ENCODE measurements around the gene HKDC1.
"Not testable (repeated sequence)": the region's sequence is repeated elsewhere in the genome, so short reads cannot be mapped to it uniquely, and the experiment has no call there.

HKDC1 gene

DNA sequence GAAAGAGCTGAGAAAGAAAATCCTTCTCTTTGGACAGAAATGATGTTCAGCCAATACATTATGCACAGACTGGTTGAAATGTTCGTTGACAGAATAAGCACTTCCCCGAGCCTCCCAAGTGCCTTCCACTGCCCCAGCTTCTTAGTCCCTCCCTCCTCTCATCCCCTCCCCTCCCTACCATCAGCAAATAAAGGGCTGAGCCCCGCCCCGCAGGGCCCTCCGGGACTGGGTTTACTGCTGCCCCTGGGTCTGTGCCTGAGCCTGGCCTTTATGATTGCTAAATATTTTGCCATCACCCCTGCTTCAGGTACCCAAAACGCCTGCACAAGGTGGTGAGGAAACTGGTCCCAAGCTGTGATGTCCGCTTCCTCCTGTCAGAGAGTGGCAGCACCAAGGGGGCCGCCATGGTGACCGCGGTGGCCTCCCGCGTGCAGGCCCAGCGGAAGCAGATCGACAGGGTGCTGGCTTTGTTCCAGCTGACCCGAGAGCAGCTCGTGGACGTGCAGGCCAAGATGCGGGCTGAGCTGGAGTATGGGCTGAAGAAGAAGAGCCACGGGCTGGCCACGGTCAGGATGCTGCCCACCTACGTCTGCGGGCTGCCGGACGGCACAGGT, 28.1 kb downstream of the HKDC1 start:
- TF ChIP-seq, protein P1, sequence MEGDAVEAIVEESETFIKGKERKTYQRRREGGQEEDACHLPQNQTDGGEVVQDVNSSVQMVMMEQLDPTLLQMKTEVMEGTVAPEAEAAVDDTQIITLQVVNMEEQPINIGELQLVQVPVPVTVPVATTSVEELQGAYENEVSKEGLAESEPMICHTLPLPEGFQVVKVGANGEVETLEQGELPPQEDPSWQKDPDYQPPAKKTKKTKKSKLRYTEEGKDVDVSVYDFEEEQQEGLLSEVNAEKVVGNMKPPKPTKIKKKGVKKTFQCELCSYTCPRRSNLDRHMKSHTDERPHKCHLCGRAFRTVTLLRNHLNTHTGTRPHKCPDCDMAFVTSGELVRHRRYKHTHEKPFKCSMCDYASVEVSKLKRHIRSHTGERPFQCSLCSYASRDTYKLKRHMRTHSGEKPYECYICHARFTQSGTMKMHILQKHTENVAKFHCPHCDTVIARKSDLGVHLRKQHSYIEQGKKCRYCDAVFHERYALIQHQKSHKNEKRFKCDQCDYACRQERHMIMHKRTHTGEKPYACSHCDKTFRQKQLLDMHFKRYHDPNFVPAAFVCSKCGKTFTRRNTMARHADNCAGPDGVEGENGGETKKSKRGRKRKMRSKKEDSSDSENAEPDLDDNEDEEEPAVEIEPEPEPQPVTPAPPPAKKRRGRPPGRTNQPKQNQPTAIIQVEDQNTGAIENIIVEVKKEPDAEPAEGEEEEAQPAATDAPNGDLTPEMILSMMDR (IDR thresholded peaks at IDR 0.05): no peak
- no peak for TF ChIP-seq ZFX (IDR thresholded peaks at IDR 0.05; ENCODE audit: borderline replicate concordance)
- no peak overlapping the region for H3K27ac ChIP-seq

DNA sequence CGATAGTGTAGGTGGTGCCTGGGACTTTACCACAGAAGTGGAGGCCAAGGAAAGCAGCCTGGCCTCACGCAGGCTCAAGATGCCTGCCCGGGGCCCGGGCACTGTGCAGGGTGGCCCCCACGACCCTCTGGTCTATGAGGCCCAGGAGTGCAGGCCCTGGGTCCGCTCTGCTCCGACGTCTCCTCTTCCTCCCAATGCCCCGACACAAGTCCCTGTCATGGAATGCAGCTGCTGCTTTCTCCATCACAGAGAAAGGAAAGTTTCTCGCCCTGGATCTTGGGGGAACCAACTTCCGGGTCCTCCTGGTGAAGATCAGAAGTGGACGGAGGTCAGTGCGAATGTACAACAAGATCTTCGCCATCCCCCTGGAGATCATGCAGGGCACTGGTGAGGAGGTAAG, 29.9 kb downstream of the HKDC1 start:
- TF ChIP-seq, protein P1 (IDR thresholded peaks at IDR 0.05): no peak
- no peak for TF ChIP-seq ZFX (IDR thresholded peaks at IDR 0.05; ENCODE audit: borderline replicate concordance)
- H3K27ac ChIP-seq: no peak overlapping the region

DNA sequence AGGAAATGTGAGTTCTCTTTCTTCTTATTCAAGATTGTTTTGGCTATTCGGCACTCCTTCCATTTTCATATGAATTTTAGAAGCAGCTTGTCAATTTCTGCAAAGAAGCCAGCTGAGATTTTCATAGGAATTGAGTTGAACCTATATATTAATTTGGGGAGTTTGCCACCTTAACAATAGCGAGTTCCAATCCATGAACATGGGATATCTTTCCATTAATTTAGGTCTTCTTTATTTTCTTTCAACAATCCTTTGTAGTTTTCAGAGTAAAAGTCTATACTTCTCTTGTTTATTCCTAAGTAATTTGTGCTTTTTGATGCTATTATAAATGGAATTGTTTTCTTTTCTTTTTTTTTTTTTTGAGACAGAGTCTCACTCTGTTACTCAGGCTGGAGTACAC, 31.3 kb downstream of the HKDC1 start:
- H3K27ac ChIP-seq: not testable (repeated sequence)

DNA sequence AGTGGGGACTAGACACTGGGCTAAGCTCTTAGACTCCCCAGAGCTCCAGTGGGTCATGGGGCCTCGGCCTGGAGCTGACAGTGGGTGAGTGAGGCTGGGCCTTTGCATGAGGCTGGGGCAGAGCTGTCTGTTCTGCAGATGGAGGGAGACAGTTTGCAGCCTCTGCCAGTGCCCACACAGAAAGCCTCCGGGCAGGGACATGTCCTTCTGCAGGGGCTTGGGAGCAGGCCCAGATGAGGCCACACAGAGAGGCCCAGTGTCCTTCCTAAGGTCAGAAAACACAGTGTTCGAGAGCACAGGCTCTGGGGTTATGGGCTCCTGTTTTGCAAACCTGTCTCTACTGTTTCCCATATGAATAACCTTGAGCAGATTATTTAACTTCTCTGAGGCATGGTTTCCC, 33.0 kb downstream of the HKDC1 start:
- TF ChIP-seq, protein P1 (IDR thresholded peaks at IDR 0.05): no peak
- H3K27ac ChIP-seq: no peak overlapping the region

DNA sequence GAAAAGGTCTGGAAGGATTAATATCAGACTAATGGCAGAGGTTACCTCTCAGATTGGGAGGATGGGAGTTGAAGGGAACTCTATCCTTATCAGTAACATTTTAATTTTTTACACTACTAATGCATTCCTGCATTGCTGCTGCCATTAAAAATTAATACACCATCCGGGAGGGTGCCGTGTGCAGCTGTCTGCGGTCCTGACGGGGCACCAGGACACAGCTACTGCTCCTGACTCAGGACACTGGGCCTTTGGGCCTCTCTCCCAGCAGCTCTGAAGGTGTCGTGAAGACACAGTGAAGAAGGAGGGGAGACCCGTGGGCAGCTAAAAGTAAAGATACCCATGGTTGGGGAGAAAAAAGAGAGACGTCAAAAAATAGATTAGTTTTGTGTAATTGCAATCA, 34.7 kb downstream of the HKDC1 start:
- TF ChIP-seq, protein P1 (IDR thresholded peaks at IDR 0.05): no peak
- TF ChIP-seq ZFX (IDR thresholded peaks at IDR 0.05; ENCODE audit: borderline replicate concordance): no peak
- no peak overlapping the region for H3K27ac ChIP-seq

DNA sequence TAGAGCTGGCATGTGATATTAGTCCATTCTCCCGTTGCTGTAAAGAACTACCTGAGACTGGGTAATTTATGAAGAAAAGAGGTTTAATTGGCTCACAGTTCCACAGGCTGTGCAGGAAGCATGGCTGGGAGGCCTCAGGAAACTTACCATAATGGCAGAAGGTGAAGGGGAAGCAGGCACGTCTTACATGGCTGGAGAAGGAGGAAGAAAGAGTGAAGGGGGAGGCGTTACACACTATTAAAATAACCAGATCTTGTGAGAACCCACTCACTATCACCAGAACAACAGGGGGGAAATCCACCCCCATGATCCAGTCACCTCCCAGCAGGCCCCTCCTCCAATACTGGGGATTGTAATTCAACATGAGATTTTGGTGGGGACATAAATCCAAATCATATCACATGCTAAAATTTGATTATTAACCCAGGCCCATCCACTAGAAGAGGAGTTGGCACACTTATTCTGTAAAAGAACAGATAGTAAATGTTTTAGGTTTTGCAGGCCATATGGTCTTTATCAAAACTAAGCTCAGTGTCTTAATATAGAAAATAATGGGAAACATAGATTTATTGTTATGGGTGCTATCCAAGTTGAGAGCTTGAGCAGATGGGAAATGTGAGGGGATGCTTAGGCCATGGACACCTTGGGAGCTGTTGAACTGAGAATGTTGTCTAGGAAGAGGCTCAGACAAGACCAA, 39.6 kb downstream of the HKDC1 start:
- H3K27ac ChIP-seq: no peak overlapping the region
- TF ChIP-seq, protein P1 (IDR thresholded peaks at IDR 0.05): no peak
- no peak for TF ChIP-seq ZFX (IDR thresholded peaks at IDR 0.05; ENCODE audit: borderline replicate concordance)

DNA sequence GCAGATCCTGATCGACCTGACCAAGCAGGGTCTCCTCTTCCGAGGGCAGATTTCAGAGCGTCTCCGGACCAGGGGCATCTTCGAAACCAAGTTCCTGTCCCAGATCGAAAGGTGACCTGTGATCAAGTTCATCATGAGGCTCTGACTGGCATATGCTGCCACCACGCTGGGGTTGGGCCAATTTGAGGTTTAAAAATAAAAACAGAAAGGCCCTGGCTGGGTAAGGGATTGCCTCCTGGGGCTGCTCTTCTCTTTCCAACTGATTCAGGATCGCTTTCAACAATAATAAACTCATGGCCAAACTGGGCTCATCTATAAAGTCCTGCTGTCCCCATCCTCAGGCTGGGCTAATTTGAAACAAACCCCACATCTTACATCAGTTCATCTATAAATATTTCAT, 41.1 kb downstream of the HKDC1 start:
- TF ChIP-seq ZFX (IDR thresholded peaks at IDR 0.05; ENCODE audit: borderline replicate concordance): no peak
- TF ChIP-seq, protein P1 (IDR thresholded peaks at IDR 0.05): no peak
- H3K27ac ChIP-seq: no peak overlapping the region
